Stimulated activated CD8-positive, alpha-beta memory T cell treated with anti-CD3 and anti-CD28 coated beads, Interleukin-2, amount 100 ng/mL, for 48 hours (primary cell): ENCODE measurements around the gene TGIF1.

Experiments used
- DNase-seq, 2 donors: peaks; one replicate each; pipeline ENCODE4 v3.0.0-alpha.2; 2020; ENCODE audit warnings: low read depth in 2 of 2

The TGIF1 gene

DNA sequence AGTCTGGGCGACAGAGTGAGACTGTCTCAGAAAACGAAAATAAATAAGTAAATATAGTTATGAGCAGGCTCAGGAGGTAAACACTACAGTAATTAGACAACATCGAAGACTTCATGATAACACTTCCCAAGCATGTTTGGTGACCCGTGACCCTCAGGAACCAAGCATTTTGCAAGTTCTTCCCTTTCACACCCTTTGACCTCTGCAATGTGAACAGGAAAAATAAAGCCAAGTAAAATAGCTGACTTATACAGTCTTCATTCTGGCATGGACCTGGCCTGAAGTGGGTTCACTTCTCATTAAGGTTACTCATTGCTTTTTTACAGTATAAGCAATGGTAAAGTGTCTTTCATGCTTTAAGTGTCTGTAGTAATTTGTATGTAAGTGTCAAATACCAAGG lies 15.3 kb upstream of the TGIF1 start:
- no peak for DNase-seq

DNA sequence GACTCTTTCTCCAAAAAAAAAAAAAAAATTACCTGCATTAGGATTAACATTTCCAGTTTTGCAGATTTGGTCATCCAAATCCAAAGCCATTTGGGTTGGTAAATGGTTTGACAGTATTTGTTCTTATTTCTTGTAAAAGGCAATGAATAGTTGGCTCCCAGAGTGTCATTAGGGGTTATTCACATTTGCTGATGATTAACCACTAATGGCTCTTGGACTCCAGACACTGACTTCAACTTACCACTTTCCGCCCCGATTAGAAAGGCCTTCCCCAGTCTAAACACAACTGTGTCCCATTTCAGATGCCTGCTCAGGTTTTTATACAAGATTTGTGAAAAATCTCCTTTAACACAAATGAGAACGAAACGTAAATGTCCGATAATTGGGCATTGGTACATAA lies 9.6 kb upstream of the TGIF1 start:
- no peak for DNase-seq

GRCh38 chr18:3441290-3441689 lies 8.7 kb upstream of the TGIF1 start:
- no peak for DNase-seq

DNA sequence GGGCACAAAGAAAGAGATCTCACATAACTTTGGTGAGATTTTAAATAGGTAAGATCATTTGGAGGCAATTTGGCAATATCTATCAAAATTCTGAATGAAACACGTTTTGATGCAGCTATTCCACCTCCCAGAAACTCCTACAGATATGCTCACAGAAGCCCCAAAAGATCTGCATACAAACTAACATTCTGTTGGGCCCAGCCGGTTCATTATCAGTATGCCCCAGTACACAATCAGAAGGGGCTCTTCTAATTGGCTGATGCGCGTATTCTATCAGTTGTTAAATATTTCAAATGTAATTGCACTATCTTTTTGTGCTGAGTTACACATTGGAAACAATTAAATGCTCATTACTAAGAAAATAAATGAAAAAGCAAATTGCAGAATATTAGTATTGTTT lies 7.1 kb upstream of the TGIF1 start:
- no peak for DNase-seq

DNA sequence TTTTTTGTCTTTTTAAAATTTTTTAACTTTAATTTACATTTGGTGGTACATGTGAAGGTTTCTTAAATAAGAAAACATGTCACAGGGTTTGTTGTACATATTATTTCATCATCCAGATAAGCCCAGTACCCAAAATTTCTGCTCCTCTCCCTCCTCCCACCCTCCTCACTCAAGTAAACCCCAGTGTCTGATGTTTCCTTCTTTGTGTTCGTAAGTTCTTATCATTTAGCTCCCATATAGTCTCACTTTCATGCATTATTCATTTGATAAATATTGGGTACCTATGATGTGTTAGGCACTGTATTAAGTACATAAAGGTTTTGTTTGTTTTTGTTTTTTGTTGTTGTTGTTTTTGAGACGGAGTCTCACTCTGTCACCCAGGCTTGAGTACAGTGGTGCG lies 5.7 kb upstream of the TGIF1 start:
- no peak for DNase-seq

DNA sequence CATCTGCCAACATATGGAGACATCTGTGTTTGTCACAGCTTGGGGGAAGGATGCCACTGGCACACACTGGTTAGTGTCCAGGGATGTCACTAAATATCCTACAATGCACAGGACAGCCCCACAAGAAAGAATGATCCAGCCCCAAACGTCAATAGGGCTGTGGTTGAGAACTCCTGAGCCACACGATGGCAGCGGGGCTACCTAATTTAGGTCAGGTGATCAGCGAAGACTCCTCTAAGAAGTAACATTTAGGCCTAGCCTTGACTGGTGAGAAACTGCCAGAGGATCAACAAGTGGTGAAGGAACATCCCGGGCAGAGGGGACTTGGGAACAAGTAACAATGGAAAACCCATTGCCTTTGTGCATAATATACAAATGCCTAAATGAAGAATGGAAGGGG lies 5.0 kb upstream of the TGIF1 start:
- no peak for DNase-seq

DNA sequence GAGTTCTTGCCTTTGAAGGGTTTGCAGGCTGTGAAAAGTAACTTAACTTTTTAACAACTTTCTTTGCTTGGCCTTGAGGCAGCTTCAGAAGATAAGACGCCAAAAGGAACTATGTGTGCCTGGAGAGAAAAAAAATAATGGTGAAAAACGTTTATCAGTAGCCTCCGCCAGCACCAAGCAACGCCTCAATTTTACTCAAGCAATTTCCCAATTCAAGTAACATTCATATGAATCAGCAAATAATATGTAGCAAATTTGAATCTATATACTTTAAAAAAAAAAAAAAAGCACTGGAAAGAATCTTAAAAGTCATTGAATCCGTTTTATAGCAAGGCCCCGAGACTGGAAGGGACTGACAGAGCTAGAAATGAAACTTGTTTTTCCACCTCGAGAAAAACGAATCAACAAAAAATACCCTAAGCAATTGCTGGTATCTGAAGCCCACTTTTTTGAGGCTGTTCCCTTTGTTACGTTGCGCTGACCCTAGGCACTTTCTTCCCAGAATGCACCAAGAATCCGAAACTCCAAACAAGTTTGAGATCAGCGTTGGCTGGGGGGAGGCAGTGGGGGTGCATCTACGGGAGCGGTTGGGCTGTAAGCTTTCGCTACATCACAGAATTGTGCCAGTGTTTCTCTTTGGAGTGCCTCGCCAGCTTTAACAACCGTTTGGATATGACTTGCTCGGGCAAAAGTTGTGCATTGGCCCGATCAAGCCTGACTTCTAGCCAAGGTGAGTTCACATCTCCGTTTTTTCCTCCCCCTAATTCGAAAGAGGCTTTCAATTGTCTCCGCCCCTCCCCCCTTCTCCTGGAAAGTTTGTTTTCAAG lies 2.7 kb upstream of the TGIF1 start:
- DNase-seq, result no peak

DNA sequence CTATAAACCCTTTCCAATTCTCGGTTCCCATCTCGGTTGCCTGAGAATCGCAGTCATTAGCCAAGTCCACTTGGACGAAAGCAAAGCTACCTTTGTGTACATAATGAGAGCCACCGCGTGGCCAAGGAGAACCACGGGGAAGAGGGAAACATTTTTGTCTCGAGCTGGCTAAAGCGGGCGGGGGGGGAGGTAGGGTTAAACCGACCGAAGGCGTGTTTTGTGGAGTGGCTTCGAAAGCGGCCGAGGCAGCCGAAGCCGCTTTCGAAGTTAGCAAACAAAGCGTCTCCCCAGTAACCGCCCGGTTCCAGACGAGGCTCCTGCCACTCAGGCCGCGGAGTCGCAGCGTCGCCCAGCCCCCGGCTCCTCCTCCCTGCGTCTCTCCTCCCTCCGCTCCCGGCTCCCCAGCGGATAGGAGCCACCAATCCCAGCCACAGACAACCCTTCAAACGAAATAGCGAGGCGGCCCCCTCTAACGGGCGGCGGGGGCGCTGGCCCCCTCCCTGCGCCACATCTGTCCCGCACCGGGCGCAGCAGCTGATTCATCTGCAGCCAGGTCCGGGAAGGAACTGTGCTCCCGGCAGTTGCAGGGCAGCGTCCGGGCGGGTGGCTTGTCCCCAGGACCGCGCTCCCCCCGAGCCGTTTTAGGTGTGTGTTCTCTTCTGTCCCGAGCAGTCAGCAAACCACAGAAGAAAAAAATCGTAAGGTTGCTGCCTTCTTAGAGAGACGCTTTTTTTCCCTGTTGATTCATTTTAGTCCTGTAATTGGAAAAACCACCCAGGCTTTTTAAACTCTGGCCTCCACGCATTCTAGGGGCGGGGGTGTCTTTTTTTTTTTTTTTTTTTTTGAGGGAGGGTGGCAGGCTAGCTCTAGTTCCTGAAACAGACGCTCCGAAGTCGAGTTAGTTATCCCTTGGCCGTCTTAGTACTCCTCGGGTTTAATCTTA lies 1.8 kb upstream of the TGIF1 start:
- DNase-seq, result peak; percentile 74 to 78

DNA sequence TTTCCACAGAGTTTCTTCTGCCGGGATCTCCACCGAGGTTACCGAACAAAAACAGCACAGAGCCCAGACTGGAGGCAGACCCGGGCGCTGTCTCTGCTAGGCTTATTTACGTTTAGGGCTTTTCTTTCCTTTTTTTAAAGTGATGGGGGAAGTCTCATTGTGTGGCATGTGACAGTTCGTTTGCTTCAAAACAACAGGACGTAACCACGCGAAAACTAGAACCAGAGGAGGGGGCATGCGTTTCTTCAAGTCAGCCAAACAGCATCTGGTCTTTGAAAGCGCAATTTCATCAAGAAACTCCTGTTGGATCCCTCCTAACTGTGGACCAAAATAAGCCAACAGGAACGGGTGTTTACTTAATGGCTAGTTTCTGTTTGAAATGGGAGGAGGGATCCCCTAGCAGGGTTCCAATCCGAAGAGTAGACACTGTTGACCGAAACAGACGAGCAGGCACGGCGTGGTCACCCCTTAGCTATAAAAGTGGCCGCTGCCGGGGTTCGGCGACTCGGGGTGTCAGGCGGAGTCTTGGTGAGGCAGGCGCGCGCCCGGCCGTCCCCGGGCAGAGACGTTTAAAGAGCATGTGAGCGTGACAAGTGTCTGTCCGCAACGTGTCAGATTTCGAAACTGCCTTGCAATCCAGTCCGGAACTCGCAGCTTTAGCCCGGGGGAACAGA lies 997 bp upstream of the TGIF1 start:
- peak; percentile 60 to 68 for DNase-seq

- DNase-seq, result peak in 1 of 2 donors; percentile 63
These were observed 410 bp upstream of the TGIF1 start for GRCh38 chr18:3449512-3450011.

GRCh38 chr18:3450799-3451182 lies 819 bp downstream of the TGIF1 start:
- DNase-seq, result no peak

- peak; percentile 83 to 86 for DNase-seq
These were observed 1.4 kb downstream of the TGIF1 start for GRCh38 chr18:3451183-3451988.

- peak; percentile 17 to 23 for DNase-seq
These were observed 2.2 kb downstream of the TGIF1 start for GRCh38 chr18:3451989-3452749.

GRCh38 chr18:3452750-3453539 lies 3.0 kb downstream of the TGIF1 start:
- DNase-seq, result no peak

DNA sequence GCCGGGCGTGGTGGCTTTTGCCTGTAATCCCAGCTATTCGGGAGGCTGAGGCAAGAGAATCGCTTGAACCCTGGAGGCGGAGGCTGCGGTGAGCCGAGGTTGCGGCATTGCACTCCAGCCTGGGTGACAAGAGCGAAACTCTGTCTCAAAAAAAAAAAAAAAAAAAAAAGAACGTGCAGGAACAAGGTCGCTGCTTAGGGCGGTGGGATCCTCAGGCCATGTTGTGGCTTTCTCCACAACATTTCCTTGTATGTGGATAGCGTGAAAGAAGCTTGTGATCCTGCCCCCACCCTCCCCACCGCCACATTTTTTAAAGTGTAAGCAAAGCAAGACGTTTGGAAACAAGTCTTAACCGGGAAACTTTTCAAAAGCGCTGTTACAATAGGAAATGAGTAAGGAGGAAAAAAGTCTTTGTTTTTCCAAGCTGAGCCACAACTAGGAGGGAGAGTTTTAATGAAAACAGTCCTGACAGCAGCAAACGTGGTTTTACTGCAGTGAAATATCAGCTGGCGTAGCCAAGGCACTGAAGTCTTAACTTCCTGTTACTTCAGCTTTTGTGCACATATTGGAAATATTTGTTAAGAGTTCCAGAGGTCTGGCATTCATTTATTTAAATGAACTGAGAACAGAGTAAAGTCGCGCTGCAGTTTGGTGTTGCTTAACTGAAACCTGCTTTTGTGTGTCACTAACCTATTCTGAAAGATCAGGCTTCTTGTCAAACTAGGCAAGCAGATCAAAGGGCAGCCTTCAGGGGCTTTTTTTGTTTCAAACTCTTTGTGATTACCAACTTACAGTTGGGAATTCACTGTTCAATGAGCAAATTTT lies 3.8 kb downstream of the TGIF1 start:
- peak in 1 of 2 donors; percentile 11 for DNase-seq

GRCh38 chr18:3454365-3455089 lies 4.6 kb downstream of the TGIF1 start:
- no peak for DNase-seq

GRCh38 chr18:3455090-3455635 lies 5.2 kb downstream of the TGIF1 start:
- DNase-seq, result no peak
